Left ventricle myocardium inferior (tissue), 1 donor: ENCODE results near the gene CDC20B. TPM values are rescaled to one million over a fixed set of nuclear protein-coding genes. Genes with fewer than 3 reads are reported as not detected.
"Not testable (repeated sequence)": the region's sequence is repeated elsewhere in the genome, so short reads cannot be mapped to it uniquely, and the experiment has no call there.

ENCODE experiments used
- DNase-seq: peaks from one replicate; pipeline ENCODE4 v3.0.0-alpha.2; 2020
- H3K27ac ChIP-seq: fragments of 200-600 bp; replicated peaks from 2 replicates; pipeline ENCODE4 v1.8.0; 2021
- H3K27me3 ChIP-seq: fragments of 200-600 bp; 2 replicates; pipeline ENCODE4 v1.8.0; 2021; ENCODE audit warnings: low read depth
- H3K36me3 ChIP-seq: fragments of 200-600 bp; 2 replicates; pipeline ENCODE4 v1.8.0; 2021
- H3K4me1 ChIP-seq: fragments of 200-600 bp; 2 replicates; pipeline ENCODE4 v1.8.0; 2021
- H3K4me3 ChIP-seq: fragments of 200-600 bp; 2 replicates; pipeline ENCODE4 v1.8.0; 2021; ENCODE audit warnings: mild to moderate bottlenecking, moderate library complexity
- H3K9me3 ChIP-seq: fragments of 200-600 bp; replicated peaks from 2 replicates; pipeline ENCODE4 v1.8.0; 2021
- intact Hi-C: fragments of 100-400 bp; cut with micrococcal nuclease; formaldehyde crosslinking; loops from one replicate; pipeline ENCODE4 v1.11.0; 2022
- total RNA-seq: library from RNA; stranded (reverse); fragmentation: NEBNext Ultra II Directional; extraction: Animal tissue kit (Norgen Biotek cat#: 25700); gene quantifications from one replicate; pipeline ENCODE4 v1.2.1, GENCODE V29; 2021
- TF ChIP-seq, protein P1 (sequence below): fragments of 200-600 bp; IDR thresholded peaks from 2 replicates; pipeline ENCODE4 v1.8.0; 2021; ENCODE audit warnings: antibody characterized with exemption, mild to moderate bottlenecking, borderline replicate concordance
- donor health status: DM: no; HTN: yes; CAD: no; lungs with severe emphysema.

The CDC20B gene
- total RNA-seq, 1 donor from 2014 or later: not detected

DNA sequence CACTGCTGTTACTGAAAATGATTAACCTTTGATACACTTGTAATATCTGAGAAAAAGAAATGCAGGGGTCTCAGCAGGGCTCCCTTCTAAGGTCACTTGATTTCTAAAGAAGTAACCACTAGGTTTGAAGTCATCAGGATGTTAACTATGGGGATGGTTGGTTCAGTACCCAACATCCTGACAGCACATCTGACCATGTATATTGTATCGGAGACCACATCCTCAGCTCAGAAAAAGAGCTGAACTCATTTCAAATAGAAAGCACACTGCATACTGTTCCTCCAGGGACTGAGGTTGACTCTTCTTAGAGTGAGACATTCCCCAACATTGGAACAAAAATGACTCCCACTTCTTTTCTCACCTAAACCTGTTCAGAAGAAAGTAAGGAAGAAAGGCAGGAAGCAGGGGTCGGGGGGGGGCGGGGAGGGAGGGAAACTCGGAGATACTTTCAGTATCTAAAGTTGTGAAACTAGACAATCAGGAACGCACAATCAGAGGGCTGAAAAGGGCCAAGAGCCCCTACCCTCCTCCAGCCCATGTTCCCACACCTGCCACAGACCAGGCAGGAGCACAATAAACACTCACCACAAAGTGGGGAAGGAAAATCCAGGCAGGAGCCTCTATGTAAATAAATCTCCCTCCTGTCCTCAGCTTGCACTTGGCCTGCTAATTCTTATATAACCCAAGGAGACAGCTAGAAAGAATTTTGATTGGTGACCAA lies 71.3 kb downstream of the CDC20B start:
- Histone ChIP-seq H3K4me3 (no peak overlapping the region), H3K36me3 (no peaks in the 10 kb centered on the region), H3K4me1 (no peaks in the 10 kb centered on the region), H3K27me3 (peaks cover 13% of the 10 kb centered on the region), H3K9me3 (peaks cover 5% of the 10 kb centered on the region), H3K27ac (no peak overlapping the region)
- DNase-seq: no peak
- intact Hi-C loops: no loop called here
- TF ChIP-seq, protein P1, sequence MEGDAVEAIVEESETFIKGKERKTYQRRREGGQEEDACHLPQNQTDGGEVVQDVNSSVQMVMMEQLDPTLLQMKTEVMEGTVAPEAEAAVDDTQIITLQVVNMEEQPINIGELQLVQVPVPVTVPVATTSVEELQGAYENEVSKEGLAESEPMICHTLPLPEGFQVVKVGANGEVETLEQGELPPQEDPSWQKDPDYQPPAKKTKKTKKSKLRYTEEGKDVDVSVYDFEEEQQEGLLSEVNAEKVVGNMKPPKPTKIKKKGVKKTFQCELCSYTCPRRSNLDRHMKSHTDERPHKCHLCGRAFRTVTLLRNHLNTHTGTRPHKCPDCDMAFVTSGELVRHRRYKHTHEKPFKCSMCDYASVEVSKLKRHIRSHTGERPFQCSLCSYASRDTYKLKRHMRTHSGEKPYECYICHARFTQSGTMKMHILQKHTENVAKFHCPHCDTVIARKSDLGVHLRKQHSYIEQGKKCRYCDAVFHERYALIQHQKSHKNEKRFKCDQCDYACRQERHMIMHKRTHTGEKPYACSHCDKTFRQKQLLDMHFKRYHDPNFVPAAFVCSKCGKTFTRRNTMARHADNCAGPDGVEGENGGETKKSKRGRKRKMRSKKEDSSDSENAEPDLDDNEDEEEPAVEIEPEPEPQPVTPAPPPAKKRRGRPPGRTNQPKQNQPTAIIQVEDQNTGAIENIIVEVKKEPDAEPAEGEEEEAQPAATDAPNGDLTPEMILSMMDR: no peak

DNA sequence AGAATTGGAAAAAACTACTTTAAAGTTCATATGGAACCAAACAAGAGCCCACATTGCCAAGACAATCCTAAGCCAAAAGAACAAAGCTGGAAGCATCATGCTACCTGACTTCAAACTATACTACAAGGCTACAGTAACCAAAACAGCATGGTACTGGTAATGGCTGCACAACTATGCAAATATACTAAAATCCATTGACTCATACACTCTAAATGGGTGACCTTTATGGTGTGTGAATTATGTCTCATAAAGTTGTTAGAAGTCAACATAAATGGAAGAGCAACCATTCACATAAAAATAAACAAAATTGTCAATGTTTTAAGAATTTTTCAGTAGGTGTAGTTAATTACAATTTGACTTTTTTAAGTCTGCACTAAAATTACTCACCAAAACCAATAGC lies 71.8 kb downstream of the CDC20B start:
- intact Hi-C loops, H3K36me3 ChIP-seq, H3K27ac ChIP-seq, H3K9me3 ChIP-seq, H3K4me1 ChIP-seq, DNase-seq, H3K4me3 ChIP-seq: not testable (repeated sequence)
- H3K27me3 ChIP-seq: peaks cover 16% of the 10 kb centered on the region

DNA sequence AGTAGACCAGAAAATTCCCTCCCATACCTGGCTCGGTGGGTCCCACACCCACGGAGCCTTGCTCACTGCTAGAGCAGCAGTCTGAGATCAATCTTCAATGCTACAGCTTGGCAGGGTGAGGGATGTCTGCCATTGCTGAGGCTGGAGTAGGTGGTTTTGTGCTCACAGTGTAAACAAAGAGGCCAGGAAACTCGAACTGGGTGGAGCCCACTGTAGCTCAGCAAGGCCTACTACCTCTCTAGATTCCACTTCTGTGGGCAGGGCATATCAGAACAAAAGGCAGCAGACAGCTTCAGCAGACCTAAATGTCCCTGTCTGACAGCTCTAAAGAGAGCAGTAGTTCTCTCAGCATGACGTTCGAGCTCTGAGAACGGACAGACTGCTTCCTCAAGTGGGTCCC lies 76.1 kb downstream of the CDC20B start:
- Histone ChIP-seq H3K4me3 (no peak overlapping the region), H3K4me1 (no peaks in the 10 kb centered on the region), H3K36me3 (no peaks in the 10 kb centered on the region), H3K27ac (no peak overlapping the region), H3K27me3 (peaks cover 9% of the 10 kb centered on the region), H3K9me3 (peaks cover 5% of the 10 kb centered on the region)
- DNase-seq: no peak
- intact Hi-C loops: no loop called here
- TF ChIP-seq, protein P1: no peak

DNA sequence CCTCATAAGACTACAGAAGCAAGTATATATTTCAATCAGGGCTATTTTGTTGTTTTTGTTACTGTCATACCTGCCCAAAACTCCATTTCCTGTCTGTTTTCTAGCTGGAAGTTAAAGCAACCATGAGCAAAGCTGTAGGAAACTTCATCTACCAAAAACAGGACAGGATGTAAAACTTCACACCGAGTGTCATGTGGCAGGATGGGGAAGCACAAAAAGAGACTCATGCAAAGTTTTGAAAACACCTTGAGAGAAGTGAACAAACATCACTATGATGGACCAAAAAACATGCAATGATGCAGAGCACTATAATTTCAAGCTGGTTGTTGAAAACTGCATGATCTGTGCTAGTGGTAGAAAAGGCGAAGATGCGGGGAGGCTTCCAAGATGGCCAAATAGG lies 76.8 kb downstream of the CDC20B start:
- H3K9me3 ChIP-seq: peaks cover 5% of the 10 kb centered on the region
- H3K4me3 ChIP-seq: no peak overlapping the region
- intact Hi-C loops: no loop called here
- H3K36me3 ChIP-seq: no peaks in the 10 kb centered on the region
- DNase-seq: no peak
- H3K4me1 ChIP-seq: no peaks in the 10 kb centered on the region
- peaks cover 9% of the 10 kb centered on the region for H3K27me3 ChIP-seq
- TF ChIP-seq, protein P1: no peak
- no peak overlapping the region for H3K27ac ChIP-seq

DNA sequence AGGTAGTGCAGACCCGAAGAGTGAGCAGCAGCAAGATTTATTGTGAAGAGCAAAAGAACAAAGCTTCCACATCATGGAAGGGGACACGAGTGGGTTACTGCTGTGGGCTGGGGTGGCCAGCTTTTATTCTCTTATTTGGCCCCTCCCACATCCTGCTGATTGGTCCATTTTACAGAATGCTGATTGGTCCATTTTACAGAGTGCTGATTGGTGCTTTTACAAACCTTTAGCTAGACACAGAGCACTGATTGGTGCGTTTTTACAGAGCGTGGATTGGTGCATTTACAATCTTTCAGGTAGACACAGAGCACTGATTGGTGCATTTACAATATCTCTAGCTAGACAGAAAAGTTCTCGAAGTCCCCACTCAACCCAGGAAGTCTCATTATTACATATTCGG lies 82.0 kb downstream of the CDC20B start:
- intact Hi-C loops, H3K4me3 ChIP-seq: not testable (repeated sequence)

DNA sequence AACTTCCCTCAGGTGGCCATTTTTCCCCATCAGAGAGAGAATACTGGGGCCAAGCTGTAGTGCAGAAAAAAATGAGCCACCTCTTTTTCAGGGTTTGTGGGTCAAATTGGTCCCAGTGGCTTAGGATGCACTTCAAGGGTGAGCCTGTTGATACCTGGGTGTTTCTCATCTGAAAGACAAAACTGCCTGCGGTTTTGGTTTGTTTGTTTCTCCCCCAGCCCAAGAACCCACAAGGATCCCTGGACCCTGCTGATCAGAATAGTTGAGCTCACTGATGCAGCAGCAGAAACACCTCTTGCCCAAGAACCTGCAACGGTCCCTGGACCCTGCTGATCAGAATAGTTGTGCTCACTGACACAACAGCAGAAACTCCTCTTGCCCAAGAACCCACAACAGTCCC lies 83.7 kb downstream of the CDC20B start:
- H3K27ac ChIP-seq, H3K36me3 ChIP-seq, DNase-seq, H3K27me3 ChIP-seq, H3K4me1 ChIP-seq, H3K4me3 ChIP-seq, intact Hi-C loops: not testable (repeated sequence)
- peaks cover 25% of the 10 kb centered on the region for H3K9me3 ChIP-seq

More for the DNA sequence above, 82.0 kb downstream of the CDC20B start:
- not testable (repeated sequence) for H3K36me3 ChIP-seq, H3K27me3 ChIP-seq, H3K27ac ChIP-seq, H3K4me1 ChIP-seq, DNase-seq
- peaks cover 18% of the 10 kb centered on the region for H3K9me3 ChIP-seq

DNA sequence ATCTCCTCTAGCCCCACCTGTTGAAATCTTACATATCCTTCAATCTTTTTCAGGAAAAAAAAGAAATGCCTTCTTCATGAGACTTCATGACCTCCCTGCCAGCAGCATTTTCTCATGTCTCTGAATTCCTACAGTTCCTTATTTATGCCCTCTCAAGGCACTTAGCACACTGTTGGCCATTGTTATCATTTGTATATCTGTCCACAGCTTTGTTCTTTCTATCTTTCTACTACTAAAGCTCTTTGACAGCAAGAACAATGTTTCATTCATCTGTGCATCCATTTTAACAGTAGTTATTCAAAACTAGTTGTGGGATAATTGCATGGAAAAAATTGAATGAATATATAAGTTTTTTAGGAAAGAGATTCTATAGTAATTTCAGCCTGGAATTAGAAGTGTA lies 91.4 kb downstream of the CDC20B start:
- no peaks in the 10 kb centered on the region for H3K27me3 ChIP-seq
- TF ChIP-seq, protein P1: no peak
- H3K4me3 ChIP-seq: no peak overlapping the region
- peaks cover 32% of the 10 kb centered on the region for H3K9me3 ChIP-seq
- H3K36me3 ChIP-seq: no peaks in the 10 kb centered on the region
- no peak for DNase-seq
- no peak overlapping the region for H3K27ac ChIP-seq
- H3K4me1 ChIP-seq: no peaks in the 10 kb centered on the region
- intact Hi-C loops: no loop called here
